K562 (cell line): ENCODE data around the gene LSS. TPM values are rescaled to one million over a fixed set of nuclear protein-coding genes. Genes with fewer than 3 reads are reported as not detected.

Source experiments
- CUX1 ChIP-seq: fragments of 200-800 bp; sonication (Bioruptor generic); IDR thresholded peaks from 2 replicates; pipeline ENCODE4 v1.6.1; 2016; ENCODE audit warnings: missing genetic modification characterization, missing compliant biosample characterization
- ELF4 ChIP-seq: fragments of 450-650 bp; formaldehyde crosslinking; IDR thresholded peaks from 2 replicates; pipeline ENCODE4 v1.4.0; 2022; ENCODE audit warnings: missing genetic modification characterization
- ELK3 ChIP-seq: fragments of 450-650 bp; formaldehyde crosslinking; IDR thresholded peaks from 2 replicates; pipeline ENCODE4 v1.4.0; 2020; ENCODE audit warnings: mild to moderate bottlenecking
- JUND ChIP-seq, 2 experiments: IDR thresholded peaks; 2 replicates in 1 of 2; 3 replicates in 1 of 2; pipeline ENCODE4 v1.6.1; 2011; ENCODE audit warnings: borderline replicate concordance in 2 of 2, low read depth in 2 of 2, low read length in 2 of 2, improper control_type of control experiment in 1 of 2, missing biosample characterization in 1 of 2, missing genetic modification characterization in 1 of 2, missing genetic modification reagents in 1 of 2
- MBD2 ChIP-seq: sonication (generic); IDR thresholded peaks from 2 replicates; pipeline ENCODE4 v1.6.1; 2016; ENCODE audit warnings: low read depth, borderline replicate concordance
- NCOA2 ChIP-seq, 2 experiments: fragments of 450-650 bp; IDR thresholded peaks; 2 replicates each; pipeline ENCODE4 v1.6.1; 2018; ENCODE audit warnings: mild to moderate bottlenecking in 2 of 2, moderate library complexity in 1 of 2; ENCODE audit not compliant: partially characterized antibody in 2 of 2
- NCOA4 ChIP-seq: fragments of 450-650 bp; IDR thresholded peaks from 2 replicates; pipeline ENCODE4 v1.6.1; 2018; ENCODE audit warnings: mild to moderate bottlenecking; ENCODE audit not compliant: partially characterized antibody
- RREB1 ChIP-seq: fragments of 250-450 bp; sonication (Bioruptor Pico); IDR thresholded peaks from 2 replicates; pipeline ENCODE4 v1.4.0; 2020
- SAP30 ChIP-seq: fragments of 200-600 bp; sonication (generic); IDR thresholded peaks from 2 replicates; pipeline ENCODE4 v1.6.1; 2012; ENCODE audit warnings: borderline replicate concordance, low read depth, mild to moderate bottlenecking, moderate library complexity, low read length, control low read depth, inconsistent platforms; ENCODE audit not compliant: insufficient read depth, poor library complexity, severe bottlenecking
- SP2 ChIP-seq: IDR thresholded peaks from 2 replicates; pipeline ENCODE4 v1.6.1; 2011; ENCODE audit warnings: mild to moderate bottlenecking, low read depth, low read length, moderate library complexity; ENCODE audit not compliant: poor library complexity, severe bottlenecking; ENCODE audit errors: extremely low read depth
- polyA plus RNA-seq, 8 experiments: library from polyadenylated mRNA; depleted of rRNA in 4 of 8; stranded (reverse) in 5 of 8; unstranded in 3 of 8; fragments of >200 nt; fragmentation: Nextera tagmentation in 2 of 8; fragmentation: Illumina TruSeq in 1 of 8; extraction: Ambion mirVana in 2 of 8; extraction: Trizol in 1 of 8; gene quantifications; 2 replicates each; pipeline versions ENCODE4 v1.2.1 to v1.2.3, GENCODE V29; 2011 to 2014; ENCODE audit warnings: inconsistent platforms in 1 of 8, missing spikeins in 1 of 8
- total RNA-seq, 7 experiments: library from RNA; depleted of rRNA in 6 of 7; stranded (reverse); fragments of >200 nt in 6 of 7; fragmentation: Illumina TruSeq in 2 of 7; extraction: Trizol in 2 of 7; gene quantifications; 2 replicates each; pipeline versions ENCODE4 v1.2.1 to v1.2.3, GENCODE V29; 2011 to 2021; ENCODE audit warnings: low replicate concordance in 1 of 7
- TF ChIP-seq, protein P1 (sequence below), 2 experiments: fragments of 450-650 bp in 1 of 2; sonication (generic) in 1 of 2; formaldehyde crosslinking in 1 of 2; IDR thresholded peaks in 1 of 2; conservative IDR thresholded peaks in 1 of 2; 2 replicates each; pipeline versions ENCODE4 v1.6.1 to v1.8.1; 2016 to 2023; ENCODE audit warnings: mild to moderate bottlenecking in 2 of 2, moderate library complexity in 2 of 2, inconsistent platforms in 1 of 2, missing genetic modification reagents in 1 of 2

LSS gene
- total and polyA plus RNA-seq, 9 of the 15 experiments (the other 6 are each of a cell fraction or from before 2014, with no cell fraction given) = 2.2 to 89.5 (median 37.4) TPM

DNA sequence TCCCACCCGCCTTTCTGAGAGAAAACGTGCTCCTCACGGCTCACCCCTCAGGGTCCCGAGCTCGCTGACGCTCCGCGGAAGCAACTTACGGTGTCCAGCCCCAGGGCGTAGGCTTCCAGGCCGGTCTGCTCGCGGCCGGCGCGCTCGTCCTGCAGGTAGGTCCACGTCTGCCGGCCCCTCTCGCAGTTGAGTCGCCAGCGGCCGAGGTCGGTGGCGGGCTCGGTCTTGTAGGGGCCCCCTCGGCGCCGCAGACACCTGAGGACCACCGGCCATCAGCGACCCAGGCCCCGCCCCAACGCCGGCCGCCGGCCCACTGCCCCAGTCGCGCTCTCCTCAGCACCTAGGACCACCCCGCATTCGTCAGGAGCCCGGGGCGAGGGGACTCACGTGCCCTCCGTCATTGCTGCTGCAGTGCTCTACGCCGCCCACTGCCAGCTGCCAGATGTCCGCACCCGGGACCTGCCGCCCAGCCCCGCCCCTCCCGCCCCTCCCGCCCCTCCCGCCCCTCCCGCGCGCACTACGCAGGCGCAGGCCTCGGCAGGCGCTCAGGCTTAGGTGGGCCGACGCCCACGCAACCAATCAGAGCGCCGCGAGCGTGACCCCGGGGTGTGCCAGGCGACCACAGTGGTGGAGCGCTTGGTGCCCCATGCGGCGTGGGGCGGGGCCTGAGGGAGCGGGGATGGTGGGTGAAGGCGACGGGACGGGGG lies at the start of gene LSS (continued):
- TF ChIP-seq CUX1 (CRISPR knock-in tag) (no peak), SP2 (peak; percentile 12), NCOA2 (IDR thresholded peaks at IDR 0.05; ENCODE audit: partially characterized antibody in 2 of 2) (no peak), ELF4 (CRISPR knock-in tag) (no peak), RREB1 (peak; percentile 84), SAP30 (peak; percentile 95), MBD2 (no peak), JUND (IDR thresholded peaks at IDR 0.05; ENCODE audit: borderline replicate concordance, low read depth, low read length) (peak; percentile 19; the same call in 1 of the 2 replicates), JUND (tag; IDR thresholded peaks at IDR 0.05; ENCODE audit: borderline replicate concordance, low read depth, low read length) (no peak), NCOA4 (no peak), ELK3 (CRISPR knock-in tag) (no peak)
- TF ChIP-seq, protein P1, sequence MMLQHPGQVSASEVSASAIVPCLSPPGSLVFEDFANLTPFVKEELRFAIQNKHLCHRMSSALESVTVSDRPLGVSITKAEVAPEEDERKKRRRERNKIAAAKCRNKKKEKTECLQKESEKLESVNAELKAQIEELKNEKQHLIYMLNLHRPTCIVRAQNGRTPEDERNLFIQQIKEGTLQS (IDR thresholded peaks at IDR 0.05) = no peak
- TF ChIP-seq, protein P1 (CRISPR knock-in tag; conservative IDR thresholded peaks at IDR 0.05) = 0 out of 2 replicates have a peak, but pooled peaks have one; percentile 33
